IPS DF 6.9 (cell line): ENCODE measurements around the gene PRPF31.
A peak's percentile ranks its signal among the peaks of the same experiment; 100 is the strongest.

Experiments used
- DNase-seq: peaks from one replicate; pipeline ENCODE4 v3.0.0-alpha.2; 2013; ENCODE audit warnings: low read depth, low spot score
- H3K27ac ChIP-seq: one replicate; pipeline ENCODE4 v1.5.1; 2013; ENCODE audit warnings: low read length, control low read depth
- H3K27me3 ChIP-seq: 2 replicates; pipeline ENCODE4 v1.6.1; 2013; ENCODE audit warnings: mild to moderate bottlenecking, low read length; ENCODE audit not compliant: control insufficient read depth, insufficient read depth
- H3K36me3 ChIP-seq: 2 replicates; pipeline ENCODE4 v1.6.1; 2013; ENCODE audit warnings: low read length; ENCODE audit not compliant: control insufficient read depth, insufficient read depth
- H3K4me1 ChIP-seq: 2 replicates; pipeline ENCODE4 v1.6.1; 2013; ENCODE audit warnings: low read length; ENCODE audit not compliant: control insufficient read depth, insufficient read depth
- H3K4me3 ChIP-seq: 2 replicates; pipeline ENCODE4 v1.5.1; 2013; ENCODE audit warnings: mild to moderate bottlenecking, low read length
- H3K9me3 ChIP-seq: 2 replicates; pipeline ENCODE4 v1.6.1; 2013; ENCODE audit warnings: low read length, inconsistent platforms; ENCODE audit not compliant: control insufficient read depth, insufficient read depth
- WGBS: extraction: QIAGEN DNeasy Blood & Tissue Kit; methylation state at CpG from one replicate; pipeline ENCODE4 v1.1.7; 2013; ENCODE audit warnings: mixed read lengths, missing lambda C conversion rate; ENCODE audit not compliant: insufficient read length, insufficient coverage; 5-methylcytosine and 5-hydroxymethylcytosine counted together

The PRPF31 gene

GRCh38 chr19:54128796-54129616, 13.5 kb downstream of the PRPF31 start:
- no peaks in the 10 kb centered on the region for H3K9me3 ChIP-seq
- no peak for DNase-seq
- no peak overlapping the region for H3K27ac ChIP-seq
- H3K4me1 ChIP-seq: no peaks in the 10 kb centered on the region
- H3K27me3 ChIP-seq: no peaks in the 10 kb centered on the region
- WGBS: no CpG with 5 or more reads among the region's 41 CpGs
- peaks cover 43% of the 10 kb centered on the region for H3K36me3 ChIP-seq
- no peak overlapping the region for H3K4me3 ChIP-seq

- Histone ChIP-seq H3K9me3 (no peaks in the 10 kb centered on the region), H3K4me3 (no peak overlapping the region), H3K36me3 (peaks cover 37% of the 10 kb centered on the region), H3K27me3 (no peaks in the 10 kb centered on the region), H3K4me1 (no peaks in the 10 kb centered on the region), H3K27ac (no peak overlapping the region)
- no CpG with 5 or more reads among the region's 20 CpGs for WGBS
- DNase-seq: no peak
Measured at GRCh38 chr19:54129617-54129996, 14.1 kb downstream of the PRPF31 start.

- no peaks in the 10 kb centered on the region for H3K4me1 ChIP-seq
- no CpG with 5 or more reads among the region's 10 CpGs for WGBS
- no peak overlapping the region for H3K4me3 ChIP-seq
- no peaks in the 10 kb centered on the region for H3K27me3 ChIP-seq
- H3K36me3 ChIP-seq: peaks cover 19% of the 10 kb centered on the region
- no peak for DNase-seq
- H3K27ac ChIP-seq: no peak overlapping the region
- H3K9me3 ChIP-seq: no peaks in the 10 kb centered on the region
Measured at GRCh38 chr19:54133312-54133956, 17.9 kb downstream of the PRPF31 start.

GRCh38 chr19:54133957-54134590, 18.5 kb downstream of the PRPF31 start:
- no peak overlapping the region for H3K4me3 ChIP-seq
- H3K27ac ChIP-seq: no peak overlapping the region
- no peaks in the 10 kb centered on the region for H3K9me3 ChIP-seq
- no CpG with 5 or more reads among the region's 2 CpGs for WGBS
- no peaks in the 10 kb centered on the region for H3K27me3 ChIP-seq
- peaks cover 4% of the 10 kb centered on the region; the same call in 1 of the 2 replicates for H3K4me1 ChIP-seq
- peaks cover 13% of the 10 kb centered on the region for H3K36me3 ChIP-seq
- DNase-seq: no peak

GRCh38 chr19:54136086-54136863, 20.7 kb downstream of the PRPF31 start:
- DNase-seq: no peak
- H3K9me3 ChIP-seq: no peaks in the 10 kb centered on the region
- peaks cover 4% of the 10 kb centered on the region; the same call in 1 of the 2 replicates for H3K36me3 ChIP-seq
- H3K27ac ChIP-seq: no peak overlapping the region
- H3K4me3 ChIP-seq: peak overlapping the region; percentile 42; the same call in 1 of the 2 replicates
- no CpG with 5 or more reads among the region's 30 CpGs for WGBS
- H3K27me3 ChIP-seq: no peaks in the 10 kb centered on the region
- H3K4me1 ChIP-seq: peaks cover 4% of the 10 kb centered on the region; the same call in 1 of the 2 replicates

- no peak overlapping the region for H3K27ac ChIP-seq
- peak overlapping the region; percentile 87; the same call in 1 of the 2 replicates for H3K4me3 ChIP-seq
Measured at GRCh38 chr19:54136864-54137698, 21.5 kb downstream of the PRPF31 start.

GRCh38 chr19:54137699-54138488, 22.3 kb downstream of the PRPF31 start, which contains the start of gene CNOT3:
CNOT3 (plus strand) TSS chr19:54137762; CDS start chr19:54142979, 5,217 bp downstream.
- no CpG with 5 or more reads among the region's 103 CpGs for WGBS
- no peak within 1 kb of the TSS for H3K27ac ChIP-seq
- no peak for DNase-seq
- H3K4me3 ChIP-seq: peak within 1 kb of the TSS; percentile 87
- no peaks in the 10 kb centered on the region for H3K9me3 ChIP-seq
- H3K4me1 ChIP-seq: peaks cover 4% of the 10 kb centered on the region; the same call in 1 of the 2 replicates
- no peaks in the 10 kb centered on the region for H3K27me3 ChIP-seq
- H3K36me3 ChIP-seq: peaks cover 5% of the 10 kb centered on the region

More at GRCh38 chr19:54136864-54137698, 21.5 kb downstream of the PRPF31 start:
- no CpG with 5 or more reads among the region's 46 CpGs for WGBS
- H3K4me1 ChIP-seq: peaks cover 4% of the 10 kb centered on the region; the same call in 1 of the 2 replicates
- peak; percentile 100 for DNase-seq
- 0 out of 2 replicates have a peak, but pooled peaks cover 3% of the 10 kb centered on the region for H3K36me3 ChIP-seq
- no peaks in the 10 kb centered on the region for H3K27me3 ChIP-seq
- H3K9me3 ChIP-seq: no peaks in the 10 kb centered on the region

GRCh38 chr19:54138489-54139256, 23.1 kb downstream of the PRPF31 start:
- Histone ChIP-seq H3K27ac (no peak overlapping the region), H3K4me1 (peaks cover 4% of the 10 kb centered on the region; the same call in 1 of the 2 replicates), H3K27me3 (no peaks in the 10 kb centered on the region), H3K4me3 (peak overlapping the region; percentile 87; the same call in 1 of the 2 replicates), H3K36me3 (peaks cover 13% of the 10 kb centered on the region), H3K9me3 (no peaks in the 10 kb centered on the region)
- no CpG with 5 or more reads among the region's 31 CpGs for WGBS
- no peak for DNase-seq
